ENCODE results near the gene TXNDC2.

The TXNDC2 gene

DNA sequence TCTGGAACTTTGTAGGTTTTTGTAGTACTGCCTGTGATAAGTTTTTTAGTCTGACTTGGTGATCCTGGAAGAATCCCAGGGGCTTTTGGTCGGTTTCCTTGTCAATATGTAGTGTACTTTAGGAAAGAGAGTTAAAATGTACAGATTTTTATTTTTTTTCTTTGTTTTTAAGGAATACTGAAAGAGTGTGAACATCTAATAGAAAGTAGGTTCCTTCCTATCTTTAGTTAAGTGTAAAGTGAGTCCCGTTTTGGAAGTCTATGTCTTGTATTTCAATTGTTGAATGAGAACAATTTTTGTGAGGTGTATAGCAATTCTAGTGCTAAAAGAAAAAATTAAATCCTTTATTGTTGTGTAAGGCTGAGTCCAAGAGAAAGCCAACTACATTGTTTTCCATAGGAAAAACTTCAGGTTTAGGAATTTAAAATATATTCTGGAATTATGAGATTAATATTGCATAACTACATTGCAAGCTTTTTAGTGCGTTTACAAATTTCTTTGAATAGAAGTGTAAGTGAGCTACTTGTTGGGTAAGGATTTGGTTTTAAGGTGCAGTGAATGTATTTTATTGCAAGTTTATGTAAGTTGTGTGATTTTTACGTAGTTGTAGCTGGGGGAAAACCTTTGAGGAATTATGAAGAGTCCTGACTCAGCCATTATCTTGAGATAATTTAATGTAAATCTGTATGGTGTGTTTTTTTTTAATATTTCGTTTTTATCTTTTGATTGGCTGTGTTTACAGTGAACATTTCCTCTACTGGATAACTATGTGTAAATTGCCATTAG is 29.7 kb downstream of the TXNDC2 start:
- Histone ChIP-seq H3K36me3 (ENCODE audit: insufficient read depth) (no peaks in the 10 kb centered on the region), H3K27ac (peak overlapping the region; percentile 90), H3K9ac (peak overlapping the region; percentile 84), H2AFZ (ENCODE audit: low read depth) (no peak overlapping the region), H4K20me1 (ENCODE audit: insufficient read depth) (peaks cover 46% of the 10 kb centered on the region), H3K79me2 (ENCODE audit: insufficient read depth, low read depth) (peaks cover 59% of the 10 kb centered on the region), H3K4me2 (peak overlapping the region; percentile 63), H3K4me1 (ENCODE audit: low read depth, poor library complexity, severe bottlenecking) (peaks cover 48% of the 10 kb centered on the region), H3K4me3 (IDR thresholded peaks at IDR 0.05; ENCODE audit: insufficient read depth, low read depth, low read length) (no peak overlapping the region), H3K27me3 (ENCODE audit: insufficient read depth, low read depth) (no peaks in the 10 kb centered on the region)
- TF ChIP-seq, protein P1, sequence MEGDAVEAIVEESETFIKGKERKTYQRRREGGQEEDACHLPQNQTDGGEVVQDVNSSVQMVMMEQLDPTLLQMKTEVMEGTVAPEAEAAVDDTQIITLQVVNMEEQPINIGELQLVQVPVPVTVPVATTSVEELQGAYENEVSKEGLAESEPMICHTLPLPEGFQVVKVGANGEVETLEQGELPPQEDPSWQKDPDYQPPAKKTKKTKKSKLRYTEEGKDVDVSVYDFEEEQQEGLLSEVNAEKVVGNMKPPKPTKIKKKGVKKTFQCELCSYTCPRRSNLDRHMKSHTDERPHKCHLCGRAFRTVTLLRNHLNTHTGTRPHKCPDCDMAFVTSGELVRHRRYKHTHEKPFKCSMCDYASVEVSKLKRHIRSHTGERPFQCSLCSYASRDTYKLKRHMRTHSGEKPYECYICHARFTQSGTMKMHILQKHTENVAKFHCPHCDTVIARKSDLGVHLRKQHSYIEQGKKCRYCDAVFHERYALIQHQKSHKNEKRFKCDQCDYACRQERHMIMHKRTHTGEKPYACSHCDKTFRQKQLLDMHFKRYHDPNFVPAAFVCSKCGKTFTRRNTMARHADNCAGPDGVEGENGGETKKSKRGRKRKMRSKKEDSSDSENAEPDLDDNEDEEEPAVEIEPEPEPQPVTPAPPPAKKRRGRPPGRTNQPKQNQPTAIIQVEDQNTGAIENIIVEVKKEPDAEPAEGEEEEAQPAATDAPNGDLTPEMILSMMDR (conservative IDR thresholded peaks at IDR 0.05; ENCODE audit: low read depth, low read length) = no peak

DNA sequence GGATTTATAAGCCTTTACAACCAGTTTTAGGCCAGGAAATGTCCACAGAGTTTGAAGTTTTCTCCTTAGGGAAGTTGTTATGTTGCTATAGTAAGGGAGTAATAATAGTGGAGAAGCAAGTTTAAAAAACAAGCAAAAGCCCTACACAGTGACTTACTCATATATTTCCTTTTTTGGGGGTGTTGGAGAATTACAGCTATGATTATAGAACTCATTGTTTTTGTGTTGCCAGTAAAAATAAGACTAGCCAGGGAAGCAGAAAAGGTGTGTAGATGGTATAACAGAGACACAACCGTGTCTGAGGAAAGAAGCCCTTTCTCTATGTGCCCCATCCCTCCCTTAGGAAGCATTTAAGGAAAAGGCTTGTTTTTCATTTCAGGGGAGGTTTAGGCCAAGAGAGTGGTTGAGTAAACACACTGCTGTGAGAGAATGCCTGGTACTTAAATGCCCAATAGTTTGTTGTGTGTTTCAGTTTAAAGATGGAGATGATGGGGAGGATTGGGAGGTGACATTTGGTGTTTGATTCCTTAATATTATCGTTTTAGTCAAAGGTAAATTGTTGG is 30.4 kb downstream of the TXNDC2 start:
- Histone ChIP-seq H3K4me2 (peak overlapping the region; percentile 63), H3K27ac (peak overlapping the region; percentile 90; the same call in 1 of the 2 replicates), H2AFZ (ENCODE audit: low read depth) (no peak overlapping the region), H3K79me2 (ENCODE audit: insufficient read depth, low read depth) (peaks cover 66% of the 10 kb centered on the region), H3K4me3 (IDR thresholded peaks at IDR 0.05; ENCODE audit: insufficient read depth, low read depth, low read length) (no peak overlapping the region), H3K27me3 (ENCODE audit: insufficient read depth, low read depth) (no peaks in the 10 kb centered on the region), H4K20me1 (ENCODE audit: insufficient read depth) (peaks cover 52% of the 10 kb centered on the region), H3K36me3 (ENCODE audit: insufficient read depth) (no peaks in the 10 kb centered on the region), H3K9ac (peak overlapping the region; percentile 84; the same call in 1 of the 2 replicates), H3K4me1 (ENCODE audit: low read depth, poor library complexity, severe bottlenecking) (peaks cover 55% of the 10 kb centered on the region)
- TF ChIP-seq, protein P1 (conservative IDR thresholded peaks at IDR 0.05; ENCODE audit: low read depth, low read length) = no peak

DNA sequence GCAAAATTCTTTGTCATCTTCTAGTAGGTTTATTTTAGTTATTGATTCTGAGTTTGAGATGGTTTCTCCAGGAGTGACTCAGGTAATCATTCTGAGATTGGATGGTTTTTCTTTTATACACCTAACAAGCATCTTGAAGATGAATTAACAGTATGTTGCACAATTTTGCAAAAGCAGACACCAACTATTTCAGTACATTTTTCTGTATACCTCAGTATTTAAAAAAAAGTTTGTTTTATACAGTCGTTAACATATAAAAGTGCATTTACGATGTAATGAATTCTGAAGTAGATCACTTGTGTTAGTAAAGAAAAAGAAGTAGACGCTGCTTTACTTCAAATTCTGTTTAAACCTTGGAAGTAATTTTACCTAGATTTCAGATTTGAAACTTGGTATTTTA is 31.0 kb downstream of the TXNDC2 start:
- no peaks in the 10 kb centered on the region for H3K36me3 ChIP-seq (ENCODE audit: insufficient read depth)
- H3K4me1 ChIP-seq (ENCODE audit: low read depth, poor library complexity, severe bottlenecking) = peaks cover 60% of the 10 kb centered on the region
- peaks cover 57% of the 10 kb centered on the region for H4K20me1 ChIP-seq (ENCODE audit: insufficient read depth)
- no peak overlapping the region for H2AFZ ChIP-seq (ENCODE audit: low read depth)
- H3K79me2 ChIP-seq (ENCODE audit: insufficient read depth, low read depth) = peaks cover 72% of the 10 kb centered on the region
- H3K27ac ChIP-seq = no peak overlapping the region
- H3K4me2 ChIP-seq = peak overlapping the region; percentile 63
- no peak overlapping the region for H3K4me3 ChIP-seq (IDR thresholded peaks at IDR 0.05; ENCODE audit: insufficient read depth, low read depth, low read length)
- H3K27me3 ChIP-seq (ENCODE audit: insufficient read depth, low read depth) = no peaks in the 10 kb centered on the region
- TF ChIP-seq, protein P1 (conservative IDR thresholded peaks at IDR 0.05; ENCODE audit: low read depth, low read length) = no peak
- no peak overlapping the region; the same call in 1 of the 2 replicates for H3K9ac ChIP-seq

DNA sequence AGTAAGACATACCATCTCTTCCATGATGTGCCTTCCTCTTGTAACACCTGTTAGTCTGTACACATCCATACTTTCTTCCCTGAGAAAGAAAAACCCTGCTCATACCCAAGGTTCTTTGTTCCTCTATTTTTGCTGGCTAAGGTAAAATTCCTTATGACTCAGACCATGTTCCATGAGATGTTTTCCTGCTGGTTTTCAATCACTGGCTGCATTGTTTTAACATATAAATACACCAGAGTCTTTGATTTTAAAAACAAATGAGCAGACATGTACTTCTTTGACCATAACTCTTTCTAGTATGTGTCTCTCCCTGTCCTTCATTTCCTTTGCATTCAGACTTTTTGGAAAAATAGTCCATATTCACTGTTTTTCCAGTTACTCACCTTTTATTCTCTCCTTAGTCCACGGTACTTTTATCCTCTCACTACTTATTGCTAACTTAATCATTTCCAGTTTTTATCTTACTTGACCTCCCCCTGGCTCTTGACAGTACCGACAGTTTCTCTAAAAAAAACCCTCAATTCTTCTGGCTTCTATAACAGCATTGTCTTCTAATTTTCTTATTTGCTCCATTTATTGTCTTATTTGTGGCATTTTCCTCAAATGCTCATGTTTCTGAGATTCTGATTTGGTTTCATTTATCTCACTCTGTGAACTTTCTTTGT is 32.4 kb downstream of the TXNDC2 start:
- Histone ChIP-seq H3K4me2 (peak overlapping the region; percentile 63), H3K36me3 (ENCODE audit: insufficient read depth) (no peaks in the 10 kb centered on the region), H3K27ac (no peak overlapping the region), H4K20me1 (ENCODE audit: insufficient read depth) (peaks cover 70% of the 10 kb centered on the region), H3K27me3 (ENCODE audit: insufficient read depth, low read depth) (no peaks in the 10 kb centered on the region), H3K79me2 (ENCODE audit: insufficient read depth, low read depth) (peaks cover 86% of the 10 kb centered on the region), H3K4me3 (IDR thresholded peaks at IDR 0.05; ENCODE audit: insufficient read depth, low read depth, low read length) (no peak overlapping the region), H3K4me1 (ENCODE audit: low read depth, poor library complexity, severe bottlenecking) (peaks cover 68% of the 10 kb centered on the region), H3K9ac (no peak overlapping the region), H2AFZ (ENCODE audit: low read depth) (no peak overlapping the region)
- TF ChIP-seq, protein P1 (conservative IDR thresholded peaks at IDR 0.05; ENCODE audit: low read depth, low read length) = no peak

Measured in KMS-11 (cell line).